K562 (cell line): ENCODE measurements around the gene ATP6V1F. TPM values are rescaled to one million over a fixed set of nuclear protein-coding genes. Genes with fewer than 3 reads are reported as not detected.

Experiments used
- CREB5 ChIP-seq: fragments of 250-450 bp; sonication (Bioruptor Pico); IDR thresholded peaks from 2 replicates; pipeline ENCODE4 v1.5.0; 2020; ENCODE audit warnings: mild to moderate bottlenecking
- FOXP1 ChIP-seq: sonication (generic); formaldehyde crosslinking; IDR thresholded peaks from 2 replicates; pipeline ENCODE4 v1.8.0; 2022; ENCODE audit warnings: mild to moderate bottlenecking, missing genetic modification reagents
- GATAD2B ChIP-seq: fragments of 450-650 bp; IDR thresholded peaks from 2 replicates; pipeline ENCODE4 v1.6.1; 2017; ENCODE audit warnings: mild to moderate bottlenecking, borderline replicate concordance
- IRF2 ChIP-seq: sonication (generic); formaldehyde crosslinking; IDR thresholded peaks from 2 replicates; pipeline ENCODE4 v1.8.1; 2022; ENCODE audit warnings: mild to moderate bottlenecking, missing genetic modification reagents
- MEIS2 ChIP-seq: fragments of 450-650 bp; IDR thresholded peaks from 2 replicates; pipeline ENCODE4 v1.6.1; 2014; ENCODE audit warnings: mild to moderate bottlenecking; ENCODE audit not compliant: partially characterized antibody
- MITF ChIP-seq: IDR thresholded peaks from 2 replicates; pipeline ENCODE4 v1.6.1; 2014; ENCODE audit warnings: antibody characterized with exemption
- NRF1 ChIP-seq, 2 experiments: fragments of 450-650 bp; IDR thresholded peaks in 1 of 2; conservative IDR thresholded peaks in 1 of 2; 2 replicates each; pipeline ENCODE4 v1.6.1; 2014; ENCODE audit warnings: mild to moderate bottlenecking in 2 of 2
- RAD21 ChIP-seq, 2 experiments: fragments of 250-450 bp in 1 of 2; fragments of 450-650 bp in 1 of 2; sonication (Bioruptor Pico) in 1 of 2; formaldehyde crosslinking in 1 of 2; IDR thresholded peaks in 1 of 2; conservative IDR thresholded peaks in 1 of 2; 2 replicates each; pipeline versions ENCODE4 v1.4.0 to v1.8.0; 2020 to 2022; ENCODE audit warnings: mild to moderate bottlenecking in 2 of 2, moderate library complexity in 1 of 2
- RBM39 ChIP-seq: fragments of 200-400 bp; formaldehyde crosslinking; optimal IDR thresholded peaks from 2 replicates; pipeline ENCODE3; 2018; ENCODE audit warnings: low read depth, low read length
- SNAPC5 ChIP-seq: fragments of 250-450 bp; sonication (Bioruptor Pico); IDR thresholded peaks from 2 replicates; pipeline ENCODE4 v1.8.0; 2021; ENCODE audit warnings: moderate library complexity, mild to moderate bottlenecking, inconsistent platforms
- TEAD2 ChIP-seq: fragments of 450-650 bp; IDR thresholded peaks from 2 replicates; pipeline ENCODE4 v1.6.1; 2016; ENCODE audit warnings: missing genetic modification characterization, control low read depth, missing compliant biosample characterization
- ZNF212 ChIP-seq: fragments of 450-650 bp; formaldehyde crosslinking; IDR thresholded peaks from 2 replicates; pipeline ENCODE4 v1.4.0; 2020; ENCODE audit warnings: mild to moderate bottlenecking
- polyA plus RNA-seq, 8 experiments: library from polyadenylated mRNA; depleted of rRNA in 4 of 8; stranded (reverse) in 5 of 8; unstranded in 3 of 8; fragments of >200 nt; fragmentation: Nextera tagmentation in 2 of 8; fragmentation: Illumina TruSeq in 1 of 8; extraction: Ambion mirVana in 2 of 8; extraction: Trizol in 1 of 8; gene quantifications; 2 replicates each; pipeline versions ENCODE4 v1.2.1 to v1.2.3, GENCODE V29; 2011 to 2014; ENCODE audit warnings: inconsistent platforms in 1 of 8, missing spikeins in 1 of 8
- total RNA-seq, 7 experiments: library from RNA; depleted of rRNA in 6 of 7; stranded (reverse); fragments of >200 nt in 6 of 7; fragmentation: Illumina TruSeq in 2 of 7; extraction: Trizol in 2 of 7; gene quantifications; 2 replicates each; pipeline versions ENCODE4 v1.2.1 to v1.2.3, GENCODE V29; 2011 to 2021; ENCODE audit warnings: low replicate concordance in 1 of 7
- TF ChIP-seq, protein P1 (sequence below): fragments of 250-450 bp; sonication (Bioruptor Pico); IDR thresholded peaks from 2 replicates; pipeline ENCODE4 v1.8.0; 2022; ENCODE audit warnings: inconsistent platforms, mild to moderate bottlenecking, moderate library complexity, borderline replicate concordance
- TF ChIP-seq, protein P2 (sequence below), 2 experiments: fragments of 150-350 bp in 1 of 2; IDR thresholded peaks; 2 replicates each; pipeline ENCODE4 v1.6.1; 2012 to 2016; ENCODE audit warnings: low read depth in 2 of 2, low read length in 2 of 2, mild to moderate bottlenecking in 1 of 2, moderate library complexity in 1 of 2
- TF ChIP-seq, protein P3 (sequence below): fragments of 450-650 bp; IDR thresholded peaks from 2 replicates; pipeline ENCODE4 v1.6.1; 2016; ENCODE audit warnings: mild to moderate bottlenecking

ATP6V1F gene
- total and polyA plus RNA-seq, 9 of the 15 experiments (the other 6 are each of a cell fraction or from before 2014, with no cell fraction given), result 206 to 1,123 (median 542) TPM

DNA sequence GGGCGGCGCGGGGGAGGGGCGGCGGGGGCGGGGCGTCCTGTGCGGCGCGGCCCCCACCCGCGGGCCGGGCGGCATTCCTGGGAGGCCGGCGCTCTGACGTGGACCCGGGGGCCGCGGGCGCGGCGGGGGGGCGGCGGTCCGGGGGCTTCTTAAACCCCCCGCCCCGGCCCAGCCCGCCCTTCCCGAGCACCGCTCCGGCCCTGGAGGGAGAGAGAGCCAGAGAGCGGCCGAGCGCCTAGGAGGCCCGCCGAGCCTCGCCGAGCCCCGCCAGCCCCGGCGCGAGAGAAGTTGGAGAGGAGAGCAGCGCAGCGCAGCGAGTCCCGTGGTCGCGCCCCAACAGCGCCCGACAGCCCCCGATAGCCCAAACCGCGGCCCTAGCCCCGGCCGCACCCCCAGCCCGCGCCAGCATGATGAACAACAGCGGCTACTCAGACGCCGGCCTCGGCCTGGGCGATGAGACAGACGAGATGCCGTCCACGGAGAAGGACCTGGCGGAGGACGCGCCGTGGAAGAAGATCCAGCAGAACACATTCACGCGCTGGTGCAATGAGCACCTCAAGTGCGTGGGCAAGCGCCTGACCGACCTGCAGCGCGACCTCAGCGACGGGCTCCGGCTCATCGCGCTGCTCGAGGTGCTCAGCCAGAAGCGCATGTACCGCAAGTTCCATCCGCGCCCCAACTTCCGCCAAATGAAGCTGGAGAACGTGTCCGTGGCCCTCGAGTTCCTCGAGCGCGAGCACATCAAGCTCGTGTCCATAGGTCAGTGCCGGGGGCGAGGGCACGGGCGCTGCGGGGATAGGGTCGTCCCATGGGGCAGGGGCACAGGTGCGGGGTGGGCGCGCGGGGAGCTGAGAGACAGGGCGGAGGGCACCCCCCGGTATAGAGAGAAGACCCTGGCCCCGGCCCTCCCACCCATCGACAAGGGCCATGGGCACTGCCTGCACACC, 32.2 kb upstream of the ATP6V1F start, which contains the start of gene FLNC (continued):
- TF ChIP-seq IRF2, result no peak
- TF ChIP-seq MEIS2, result no peak
- TF ChIP-seq CREB5 (CRISPR knock-in tag), result no peak
- TF ChIP-seq, protein P1, sequence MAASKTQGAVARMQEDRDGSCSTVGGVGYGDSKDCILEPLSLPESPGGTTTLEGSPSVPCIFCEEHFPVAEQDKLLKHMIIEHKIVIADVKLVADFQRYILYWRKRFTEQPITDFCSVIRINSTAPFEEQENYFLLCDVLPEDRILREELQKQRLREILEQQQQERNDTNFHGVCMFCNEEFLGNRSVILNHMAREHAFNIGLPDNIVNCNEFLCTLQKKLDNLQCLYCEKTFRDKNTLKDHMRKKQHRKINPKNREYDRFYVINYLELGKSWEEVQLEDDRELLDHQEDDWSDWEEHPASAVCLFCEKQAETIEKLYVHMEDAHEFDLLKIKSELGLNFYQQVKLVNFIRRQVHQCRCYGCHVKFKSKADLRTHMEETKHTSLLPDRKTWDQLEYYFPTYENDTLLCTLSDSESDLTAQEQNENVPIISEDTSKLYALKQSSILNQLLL, result no peak
- TF ChIP-seq, protein P2, sequence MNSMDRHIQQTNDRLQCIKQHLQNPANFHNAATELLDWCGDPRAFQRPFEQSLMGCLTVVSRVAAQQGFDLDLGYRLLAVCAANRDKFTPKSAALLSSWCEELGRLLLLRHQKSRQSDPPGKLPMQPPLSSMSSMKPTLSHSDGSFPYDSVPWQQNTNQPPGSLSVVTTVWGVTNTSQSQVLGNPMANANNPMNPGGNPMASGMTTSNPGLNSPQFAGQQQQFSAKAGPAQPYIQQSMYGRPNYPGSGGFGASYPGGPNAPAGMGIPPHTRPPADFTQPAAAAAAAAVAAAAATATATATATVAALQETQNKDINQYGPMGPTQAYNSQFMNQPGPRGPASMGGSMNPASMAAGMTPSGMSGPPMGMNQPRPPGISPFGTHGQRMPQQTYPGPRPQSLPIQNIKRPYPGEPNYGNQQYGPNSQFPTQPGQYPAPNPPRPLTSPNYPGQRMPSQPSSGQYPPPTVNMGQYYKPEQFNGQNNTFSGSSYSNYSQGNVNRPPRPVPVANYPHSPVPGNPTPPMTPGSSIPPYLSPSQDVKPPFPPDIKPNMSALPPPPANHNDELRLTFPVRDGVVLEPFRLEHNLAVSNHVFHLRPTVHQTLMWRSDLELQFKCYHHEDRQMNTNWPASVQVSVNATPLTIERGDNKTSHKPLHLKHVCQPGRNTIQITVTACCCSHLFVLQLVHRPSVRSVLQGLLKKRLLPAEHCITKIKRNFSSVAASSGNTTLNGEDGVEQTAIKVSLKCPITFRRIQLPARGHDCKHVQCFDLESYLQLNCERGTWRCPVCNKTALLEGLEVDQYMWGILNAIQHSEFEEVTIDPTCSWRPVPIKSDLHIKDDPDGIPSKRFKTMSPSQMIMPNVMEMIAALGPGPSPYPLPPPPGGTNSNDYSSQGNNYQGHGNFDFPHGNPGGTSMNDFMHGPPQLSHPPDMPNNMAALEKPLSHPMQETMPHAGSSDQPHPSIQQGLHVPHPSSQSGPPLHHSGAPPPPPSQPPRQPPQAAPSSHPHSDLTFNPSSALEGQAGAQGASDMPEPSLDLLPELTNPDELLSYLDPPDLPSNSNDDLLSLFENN (IDR thresholded peaks at IDR 0.05; ENCODE audit: low read depth in 2 of 2, low read length in 2 of 2), result no peak
- TF ChIP-seq MITF, result no peak
- TF ChIP-seq TEAD2 (tag), result no peak
- TF ChIP-seq NRF1 (conservative IDR thresholded peaks at IDR 0.05 in 1 of 2, IDR thresholded peaks at IDR 0.05 in 1 of 2), result peak; percentile 70 to 77
- no peak; the same call in 1 of the 2 replicates for TF ChIP-seq FOXP1 (CRISPR knock-in tag)
- no peak for TF ChIP-seq SNAPC5 (CRISPR knock-in tag)
- TF ChIP-seq, protein P3, sequence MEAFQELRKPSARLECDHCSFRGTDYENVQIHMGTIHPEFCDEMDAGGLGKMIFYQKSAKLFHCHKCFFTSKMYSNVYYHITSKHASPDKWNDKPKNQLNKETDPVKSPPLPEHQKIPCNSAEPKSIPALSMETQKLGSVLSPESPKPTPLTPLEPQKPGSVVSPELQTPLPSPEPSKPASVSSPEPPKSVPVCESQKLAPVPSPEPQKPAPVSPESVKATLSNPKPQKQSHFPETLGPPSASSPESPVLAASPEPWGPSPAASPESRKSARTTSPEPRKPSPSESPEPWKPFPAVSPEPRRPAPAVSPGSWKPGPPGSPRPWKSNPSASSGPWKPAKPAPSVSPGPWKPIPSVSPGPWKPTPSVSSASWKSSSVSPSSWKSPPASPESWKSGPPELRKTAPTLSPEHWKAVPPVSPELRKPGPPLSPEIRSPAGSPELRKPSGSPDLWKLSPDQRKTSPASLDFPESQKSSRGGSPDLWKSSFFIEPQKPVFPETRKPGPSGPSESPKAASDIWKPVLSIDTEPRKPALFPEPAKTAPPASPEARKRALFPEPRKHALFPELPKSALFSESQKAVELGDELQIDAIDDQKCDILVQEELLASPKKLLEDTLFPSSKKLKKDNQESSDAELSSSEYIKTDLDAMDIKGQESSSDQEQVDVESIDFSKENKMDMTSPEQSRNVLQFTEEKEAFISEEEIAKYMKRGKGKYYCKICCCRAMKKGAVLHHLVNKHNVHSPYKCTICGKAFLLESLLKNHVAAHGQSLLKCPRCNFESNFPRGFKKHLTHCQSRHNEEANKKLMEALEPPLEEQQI, result no peak
- TF ChIP-seq RAD21 (CRISPR knock-in tag; conservative IDR thresholded peaks at IDR 0.05 in 1 of 2, IDR thresholded peaks at IDR 0.05 in 1 of 2), result peak in 1 of 2 experiments; percentile 15; a peak in 1 of 4 replicates
- TF ChIP-seq ZNF212, result no peak
- TF ChIP-seq GATAD2B, result peak; percentile 90; the same call in 1 of the 2 replicates
- TF ChIP-seq RBM39, result no peak
